Endothelial cell (in vitro differentiated cells): Measurements from ENCODE around the gene CYTL1. TPM values are rescaled to one million over a fixed set of nuclear protein-coding genes. Genes with fewer than 3 reads are reported as not detected.

ENCODE experiments used
- DNase-seq: peaks from one replicate; pipeline ENCODE4 v3.0.0; 2021; ENCODE audit warnings: low spot score
- H3K27ac Mint-ChIP-seq: one replicate; pipeline ENCODE4 v1.8.0; 2021; ENCODE audit warnings: mixed read lengths, inconsistent platforms; ENCODE audit not compliant: unreplicated experiment
- H3K27me3 Mint-ChIP-seq: one replicate; pipeline ENCODE4 v1.8.0; 2021; ENCODE audit warnings: mild to moderate bottlenecking, moderate library complexity, mixed read lengths, inconsistent platforms; ENCODE audit not compliant: unreplicated experiment
- H3K36me3 Mint-ChIP-seq: one replicate; pipeline ENCODE4 v1.8.0; 2021; ENCODE audit warnings: mild to moderate bottlenecking, low read depth, mixed read lengths, inconsistent platforms; ENCODE audit not compliant: unreplicated experiment
- H3K4me1 Mint-ChIP-seq: one replicate; pipeline ENCODE4 v1.8.0; 2021; ENCODE audit warnings: mild to moderate bottlenecking, mixed read lengths, inconsistent platforms; ENCODE audit not compliant: unreplicated experiment
- H3K4me3 Mint-ChIP-seq: one replicate; pipeline ENCODE4 v1.8.0; 2021; ENCODE audit warnings: mild to moderate bottlenecking, mixed read lengths, inconsistent platforms; ENCODE audit not compliant: unreplicated experiment
- H3K9me3 Mint-ChIP-seq: one replicate; pipeline ENCODE4 v1.8.0; 2021; ENCODE audit warnings: mixed read lengths, inconsistent platforms; ENCODE audit not compliant: unreplicated experiment
- total RNA-seq: library from RNA; stranded (reverse); fragmentation: NEBNext Ultra II Directional; extraction: Animal tissue kit (Norgen Biotek cat#: 25700); gene quantifications from one replicate; pipeline ENCODE4 v1.2.1, GENCODE V29; 2021; ENCODE audit not compliant: unreplicated experiment
- TF ChIP-seq, protein P1 (sequence below): fragments of 200-600 bp; sonication (generic); IDR thresholded peaks from one replicate; pipeline ENCODE4 v1.5.0; 2021; ENCODE audit warnings: antibody characterized with exemption; ENCODE audit not compliant: unreplicated experiment

CYTL1 gene
- total RNA-seq, 1 donor from 2014 or later = not detected

DNA sequence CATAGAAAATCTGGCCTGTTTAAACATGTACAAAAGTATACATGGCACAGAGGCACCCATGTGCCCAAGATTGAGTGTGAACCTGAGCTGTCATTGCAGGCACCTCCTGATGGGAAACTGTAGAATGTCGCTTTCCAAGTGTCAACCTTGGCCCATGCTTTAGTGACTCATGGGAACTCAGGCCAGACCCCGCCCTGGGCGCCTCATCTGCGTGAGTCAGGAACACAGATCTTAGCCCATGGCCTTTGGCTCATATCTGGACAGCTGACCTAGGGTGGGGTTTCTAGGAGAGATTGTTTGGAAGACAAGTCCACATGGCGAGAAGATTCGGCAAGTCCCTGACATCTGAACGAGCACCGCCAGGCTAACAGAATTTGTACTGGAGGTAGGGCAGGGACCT lies 50.0 kb downstream of the CYTL1 start:
- H3K27ac Mint-ChIP-seq = no peak overlapping the region
- H3K4me1 Mint-ChIP-seq = no peaks in the 10 kb centered on the region
- H3K9me3 Mint-ChIP-seq = peaks cover 8% of the 10 kb centered on the region
- H3K36me3 Mint-ChIP-seq = peaks cover 7% of the 10 kb centered on the region
- H3K4me3 Mint-ChIP-seq = no peak overlapping the region
- H3K27me3 Mint-ChIP-seq = no peaks in the 10 kb centered on the region
- TF ChIP-seq, protein P1, sequence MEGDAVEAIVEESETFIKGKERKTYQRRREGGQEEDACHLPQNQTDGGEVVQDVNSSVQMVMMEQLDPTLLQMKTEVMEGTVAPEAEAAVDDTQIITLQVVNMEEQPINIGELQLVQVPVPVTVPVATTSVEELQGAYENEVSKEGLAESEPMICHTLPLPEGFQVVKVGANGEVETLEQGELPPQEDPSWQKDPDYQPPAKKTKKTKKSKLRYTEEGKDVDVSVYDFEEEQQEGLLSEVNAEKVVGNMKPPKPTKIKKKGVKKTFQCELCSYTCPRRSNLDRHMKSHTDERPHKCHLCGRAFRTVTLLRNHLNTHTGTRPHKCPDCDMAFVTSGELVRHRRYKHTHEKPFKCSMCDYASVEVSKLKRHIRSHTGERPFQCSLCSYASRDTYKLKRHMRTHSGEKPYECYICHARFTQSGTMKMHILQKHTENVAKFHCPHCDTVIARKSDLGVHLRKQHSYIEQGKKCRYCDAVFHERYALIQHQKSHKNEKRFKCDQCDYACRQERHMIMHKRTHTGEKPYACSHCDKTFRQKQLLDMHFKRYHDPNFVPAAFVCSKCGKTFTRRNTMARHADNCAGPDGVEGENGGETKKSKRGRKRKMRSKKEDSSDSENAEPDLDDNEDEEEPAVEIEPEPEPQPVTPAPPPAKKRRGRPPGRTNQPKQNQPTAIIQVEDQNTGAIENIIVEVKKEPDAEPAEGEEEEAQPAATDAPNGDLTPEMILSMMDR = no peak
- DNase-seq = no peak

DNA sequence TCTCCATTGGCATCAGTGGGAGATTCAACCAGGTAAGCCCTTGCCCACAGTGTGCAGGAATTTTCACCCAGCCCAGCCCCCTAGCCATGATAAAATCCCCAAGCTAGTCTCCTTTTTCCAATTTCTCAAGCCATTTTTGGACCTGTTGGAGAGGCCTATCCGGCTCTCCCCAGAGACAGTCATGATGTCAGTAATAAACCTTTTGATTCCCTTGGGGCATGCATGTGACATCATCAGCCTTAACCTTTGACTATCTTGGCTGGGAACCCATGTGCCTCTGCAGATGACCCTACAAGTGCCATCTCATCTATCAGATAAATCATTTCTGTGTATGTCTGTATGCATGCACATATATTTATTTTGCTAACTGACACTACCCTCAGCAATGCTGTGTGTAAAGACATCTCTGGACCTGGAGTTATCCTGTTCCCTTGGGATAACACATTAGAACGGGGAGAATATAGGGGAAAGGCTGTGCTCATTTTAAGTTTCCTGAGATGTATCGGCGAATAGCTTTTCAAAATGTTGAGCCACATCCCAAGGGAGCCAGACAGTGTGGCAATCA lies 51.0 kb downstream of the CYTL1 start:
- no peaks in the 10 kb centered on the region for H3K4me1 Mint-ChIP-seq
- H3K4me3 Mint-ChIP-seq = no peak overlapping the region
- no peak for DNase-seq
- H3K9me3 Mint-ChIP-seq = no peaks in the 10 kb centered on the region
- no peaks in the 10 kb centered on the region for H3K36me3 Mint-ChIP-seq
- H3K27ac Mint-ChIP-seq = no peak overlapping the region
- TF ChIP-seq, protein P1 = no peak
- H3K27me3 Mint-ChIP-seq = no peaks in the 10 kb centered on the region

Other genes with a start within 250 kb of the CYTL1 start
- 17.4 TPM for gene MSX1, start 159.8 kb downstream of the CYTL1 start, total RNA-seq
- gene STK32B, start 32.0 kb upstream of the CYTL1 start, total RNA-seq = 0.56 TPM